ENCODE data around the gene PSD2. TPM values are rescaled to one million over a fixed set of nuclear protein-coding genes. Genes with fewer than 3 reads are reported as not detected.

The PSD2 gene
- total RNA-seq, 1 experiment from 2014 or later, result 0.22 TPM

DNA sequence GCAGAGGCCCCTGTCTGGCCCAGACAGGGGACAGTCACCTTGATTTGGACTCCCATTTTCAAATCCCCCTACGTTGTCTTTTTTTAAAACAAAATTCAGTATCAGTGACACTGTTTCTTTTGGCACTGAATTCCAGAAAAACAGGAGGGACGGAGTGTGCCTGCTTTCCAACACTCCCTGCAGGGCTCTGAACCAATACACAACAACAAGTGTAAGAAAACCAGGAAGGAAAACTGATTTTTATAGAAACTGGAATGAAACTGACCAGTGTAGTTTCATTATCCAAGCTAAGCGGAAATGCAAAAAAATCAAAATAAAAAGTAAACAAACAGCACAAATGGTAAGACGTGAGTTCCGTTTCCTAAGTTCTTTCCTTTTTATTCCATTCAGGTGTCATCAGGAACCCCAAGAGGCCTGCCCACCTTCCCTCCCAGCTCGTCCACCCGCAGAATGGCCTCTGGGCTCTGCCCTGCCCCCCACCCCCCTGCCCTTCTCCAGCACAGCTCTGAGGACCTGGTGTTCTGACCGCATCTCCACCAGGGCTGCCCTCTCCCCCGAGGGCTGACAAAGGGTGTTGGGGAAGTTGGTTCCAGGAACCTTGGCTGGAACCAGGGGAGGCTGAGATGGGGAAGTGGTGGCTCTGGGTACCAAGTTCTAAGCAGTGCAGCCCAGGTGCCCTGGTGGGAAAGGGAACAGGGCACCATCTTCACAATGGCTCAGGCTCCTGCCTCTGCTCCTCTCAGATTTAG is 73.6 kb downstream of the PSD2 start:
- Histone ChIP-seq H3K14ac (ENCODE audit: insufficient read depth, low read length) (no peak overlapping the region), H3K27me3 (ENCODE audit: insufficient read depth, low read length) (no peaks in the 10 kb centered on the region), H2AFZ (ENCODE audit: low read length) (no peak overlapping the region), H4K20me1 (ENCODE audit: control insufficient read depth, insufficient read depth, insufficient read length) (no peaks in the 10 kb centered on the region), H3K9ac (ENCODE audit: extremely low read depth, insufficient read length, low read length) (no peak overlapping the region), H4K5ac (ENCODE audit: insufficient read length, low read depth, low read length) (no peak overlapping the region), H4K8ac (replicated peaks; ENCODE audit: insufficient read length, low read depth, low read length) (no peak overlapping the region), H3K4me1 (ENCODE audit: insufficient read depth, low read length) (no peaks in the 10 kb centered on the region), H3K23me2 (ENCODE audit: insufficient read length, low read depth, low read length, poor library complexity, severe bottlenecking) (no peaks in the 10 kb centered on the region), H3K79me1 (ENCODE audit: insufficient read depth, low read depth, low read length, poor library complexity, severe bottlenecking) (no peaks in the 10 kb centered on the region), H3K4me2 (ENCODE audit: insufficient read depth, insufficient read length, low read length) (no peak overlapping the region), H3K56ac (ENCODE audit: insufficient read length, low read depth, low read length) (no peak overlapping the region), H3K18ac (ENCODE audit: insufficient read length, low read depth, low read length) (no peak overlapping the region), H3T11ph (ENCODE audit: low read length) (no peak overlapping the region), H2BK120ac (ENCODE audit: low read depth, low read length, poor library complexity, severe bottlenecking) (no peak overlapping the region), H3K27ac (ENCODE audit: insufficient read length, low read depth, low read length) (no peak overlapping the region), H3K9me3 (ENCODE audit: control insufficient read depth, low read depth, low read length) (no peaks in the 10 kb centered on the region), H4K91ac (ENCODE audit: insufficient read length, low read depth, low read length) (no peak overlapping the region), H2BK5ac (ENCODE audit: insufficient read length, low read length) (no peak overlapping the region), H2AK5ac (ENCODE audit: insufficient read length, low read length) (no peak overlapping the region), H2BK15ac (ENCODE audit: low read depth, low read length) (no peak overlapping the region), H2BK12ac (ENCODE audit: insufficient read length, low read depth, low read length) (no peak overlapping the region), H3K23ac (ENCODE audit: insufficient read length, low read depth, low read length) (no peak overlapping the region), H2BK20ac (ENCODE audit: low read depth, low read length, poor library complexity, severe bottlenecking) (no peak overlapping the region), H3K4ac (ENCODE audit: low read depth, low read length) (no peak overlapping the region), H3K79me2 (ENCODE audit: insufficient read depth, low read length) (no peaks in the 10 kb centered on the region)
- TF ChIP-seq CTCF (conservative IDR thresholded peaks at IDR 0.05), result no peak
- Mint-ChIP-seq H3K9me3 (no peaks in the 10 kb centered on the region), H3K27ac (no peak overlapping the region), H3K4me3 (no peak overlapping the region), H3K4me1 (peaks cover 13 to 20% of the 10 kb centered on the region in 2 experiments), H3K27me3 (ENCODE audit: low read depth) (peaks cover 44% of the 10 kb centered on the region), H3K36me3 (ENCODE audit: insufficient read depth in 1 of 3, low read depth in 3 of 3) (no peaks in the 10 kb centered on the region)
- DNase-seq, result no peak
- no CpG with 5 or more reads among the region's 9 CpGs for WGBS (ENCODE audit: extremely low coverage, insufficient read length, low lambda C conversion rate)

Measured in H9 (cell line).